ENCODE data around the gene BID.
"Not testable (repeated sequence)": the region's sequence is repeated elsewhere in the genome, so short reads cannot be mapped to it uniquely, and the experiment has no call there.

Gene BID

GRCh38 chr22:17698276-17698675 is 76.0 kb downstream of the BID start:
- not testable (repeated sequence) for DNase-seq

GRCh38 chr22:17697196-17697595 is 77.1 kb downstream of the BID start:
- not testable (repeated sequence) for DNase-seq

GRCh38 chr22:17695986-17696385 is 78.3 kb downstream of the BID start:
- no peak for DNase-seq

- no peak for DNase-seq
These were observed 79.5 kb downstream of the BID start for GRCh38 chr22:17694752-17695151.

GRCh38 chr22:17694193-17694592 is 80.1 kb downstream of the BID start:
- no peak for DNase-seq

GRCh38 chr22:17692841-17693240 is 81.4 kb downstream of the BID start:
- DNase-seq: no peak

- no peak for DNase-seq
These were observed 90.0 kb downstream of the BID start for GRCh38 chr22:17684245-17684644.
